Measurements from ENCODE around the gene LRRC23. TPM values are rescaled to one million over a fixed set of nuclear protein-coding genes. Genes with fewer than 3 reads are reported as not detected.
"Not testable (repeated sequence)": the region's sequence is repeated elsewhere in the genome, so short reads cannot be mapped to it uniquely, and the experiment has no call there.

LRRC23 gene
- total RNA-seq, 4 donors from 2014 or later, result 4.3 to 15.8 (median 8.5) TPM

GRCh38 chr12:6871052-6871957, 33.3 kb upstream of the LRRC23 start:
- H3K4me3 ChIP-seq, result peak overlapping the region; percentile 90
- no peak overlapping the region for H3K27ac ChIP-seq
- H3K27me3 ChIP-seq, result no peaks in the 10 kb centered on the region
- 55% methylated on average over 6 of the region's 12 CpGs for WGBS
- no peaks in the 10 kb centered on the region for H3K9me3 ChIP-seq
- peaks cover 21% of the 10 kb centered on the region for H3K36me3 ChIP-seq
- no peak for DNase-seq (ENCODE audit: low spot score in 2 of 2)
- TF ChIP-seq CTCF (IDR thresholded peaks at IDR 0.05), result no peak
- no peak for TF ChIP-seq POLR2AphosphoS5 (IDR thresholded peaks at IDR 0.05)
- no peak for TF ChIP-seq EP300 (IDR thresholded peaks at IDR 0.05)
- TF ChIP-seq POLR2A (IDR thresholded peaks at IDR 0.05), result no peak
- H3K4me1 ChIP-seq, result peaks cover 69% of the 10 kb centered on the region

- Histone ChIP-seq H3K36me3 (peaks cover 21% of the 10 kb centered on the region), H3K27ac (peak overlapping the region; percentile 82), H3K4me1 (peaks cover 61% of the 10 kb centered on the region), H3K4me3 (peak overlapping the region; percentile 90), H3K27me3 (no peaks in the 10 kb centered on the region), H3K9me3 (no peaks in the 10 kb centered on the region)
- TF ChIP-seq EP300 (IDR thresholded peaks at IDR 0.05) (no peak), CTCF (IDR thresholded peaks at IDR 0.05) (peak; percentile 49 to 98), POLR2AphosphoS5 (IDR thresholded peaks at IDR 0.05) (peak in 2 of 3 donors; percentile 3 to 46)
- WGBS, result under 1% methylated on average over 21 of the region's 40 CpGs
- peak; percentile 91 to 92 for DNase-seq (ENCODE audit: low spot score in 2 of 2)
Observed at GRCh38 chr12:6872073-6873048, 32.3 kb upstream of the LRRC23 start.

GRCh38 chr12:6873094-6874014, 31.3 kb upstream of the LRRC23 start, which contains the start of gene SPSB2:
Gene SPSB2, minus strand, starts transcription at chr12:6873303. Its CDS starts 402 bp downstream, at chr12:6872901.
- Histone ChIP-seq H3K36me3 (peaks cover 21% of the 10 kb centered on the region), H3K9me3 (no peaks in the 10 kb centered on the region), H3K4me3 (peak within 1 kb of the TSS; percentile 90), H3K27me3 (no peaks in the 10 kb centered on the region), H3K4me1 (peaks cover 56% of the 10 kb centered on the region), H3K27ac (peak within 1 kb of the TSS; percentile 82)
- TF ChIP-seq POLR2A (IDR thresholded peaks at IDR 0.05) (no peak), POLR2AphosphoS5 (IDR thresholded peaks at IDR 0.05) (peak in 1 of 3 donors; percentile 21)
- peak; percentile 98 to 99 for DNase-seq (ENCODE audit: low spot score in 2 of 2)
- WGBS, result 2% methylated on average over 22 of the region's 66 CpGs

GRCh38 chr12:6874015-6874368, 30.6 kb upstream of the LRRC23 start:
- 39% methylated on average over 9 of the region's 9 CpGs for WGBS
- H3K4me1 ChIP-seq, result peaks cover 49% of the 10 kb centered on the region
- not testable (repeated sequence) for H3K27me3 ChIP-seq; H3K9me3 ChIP-seq; DNase-seq (ENCODE audit: low spot score in 2 of 2)
- peaks cover 21% of the 10 kb centered on the region for H3K36me3 ChIP-seq
- H3K27ac ChIP-seq, result peak overlapping the region; percentile 82
- peak overlapping the region; percentile 90 for H3K4me3 ChIP-seq

- H3K4me1 ChIP-seq; H3K27ac ChIP-seq; DNase-seq (ENCODE audit: low spot score in 2 of 2); H3K27me3 ChIP-seq; H3K4me3 ChIP-seq; H3K9me3 ChIP-seq: not testable (repeated sequence)
- WGBS, result 92% methylated on average over 11 of the region's 11 CpGs
- H3K36me3 ChIP-seq, result peaks cover 15% of the 10 kb centered on the region
Observed at GRCh38 chr12:6879824-6880223, 24.8 kb upstream of the LRRC23 start.

- H3K36me3 ChIP-seq, result peaks cover 12% of the 10 kb centered on the region
- no peaks in the 10 kb centered on the region for H3K27me3 ChIP-seq
- no peak overlapping the region for H3K4me3 ChIP-seq
- no peaks in the 10 kb centered on the region for H3K9me3 ChIP-seq
- no peak for DNase-seq (ENCODE audit: low spot score in 2 of 2)
- H3K27ac ChIP-seq, result no peak overlapping the region
- no peak for TF ChIP-seq POLR2AphosphoS5 (IDR thresholded peaks at IDR 0.05)
- TF ChIP-seq EP300 (IDR thresholded peaks at IDR 0.05), result no peak
- TF ChIP-seq POLR2A (IDR thresholded peaks at IDR 0.05), result no peak
- TF ChIP-seq CTCF (IDR thresholded peaks at IDR 0.05), result no peak
- WGBS, result 95% methylated on average over 5 of the region's 5 CpGs
- no peaks in the 10 kb centered on the region for H3K4me1 ChIP-seq
Observed at GRCh38 chr12:6883252-6883651, 21.4 kb upstream of the LRRC23 start.

All from suprapubic skin (tissue), 4 donors.